Lung microvascular endothelial cell (primary cell): ENCODE results near the gene SYCN. TPM values are rescaled to one million over a fixed set of nuclear protein-coding genes. Genes with fewer than 3 reads are reported as not detected.

Source experiments
- DNase-seq, 2 donors: peaks; one replicate each; pipeline versions ENCODE4 v3.0.0 to v3.0.0-alpha.2; 2010; ENCODE audit warnings: low read depth in 2 of 2
- total RNA-seq: library from RNA; depleted of rRNA; stranded (reverse); fragments of >200 nt; gene quantifications from 2 replicates; pipeline ENCODE4 v1.2.1, GENCODE V29; 2014

Gene SYCN
- total RNA-seq, 1 donor from 2014 or later, result not detected

DNA sequence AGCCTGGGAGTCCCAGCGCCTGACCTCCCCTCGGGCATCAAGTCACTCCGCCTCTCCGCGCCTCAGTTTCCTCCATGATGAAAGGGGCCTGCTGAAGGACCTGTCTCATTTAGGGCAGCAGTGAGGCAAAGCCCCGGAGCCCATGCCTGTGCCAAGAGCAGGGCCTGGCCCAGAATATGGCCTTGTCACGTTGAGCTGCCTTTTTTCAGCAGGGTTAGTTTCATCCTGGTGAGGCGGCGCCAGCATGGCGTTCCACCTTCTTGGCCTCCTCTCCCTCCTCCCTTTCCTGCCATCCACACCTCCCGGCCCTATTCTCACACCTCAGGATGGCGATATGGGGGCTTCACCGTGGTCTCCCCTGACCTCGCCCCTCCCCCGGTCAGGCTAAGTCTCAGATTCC, 48.3 kb downstream of the SYCN start:
- DNase-seq, result no peak

DNA sequence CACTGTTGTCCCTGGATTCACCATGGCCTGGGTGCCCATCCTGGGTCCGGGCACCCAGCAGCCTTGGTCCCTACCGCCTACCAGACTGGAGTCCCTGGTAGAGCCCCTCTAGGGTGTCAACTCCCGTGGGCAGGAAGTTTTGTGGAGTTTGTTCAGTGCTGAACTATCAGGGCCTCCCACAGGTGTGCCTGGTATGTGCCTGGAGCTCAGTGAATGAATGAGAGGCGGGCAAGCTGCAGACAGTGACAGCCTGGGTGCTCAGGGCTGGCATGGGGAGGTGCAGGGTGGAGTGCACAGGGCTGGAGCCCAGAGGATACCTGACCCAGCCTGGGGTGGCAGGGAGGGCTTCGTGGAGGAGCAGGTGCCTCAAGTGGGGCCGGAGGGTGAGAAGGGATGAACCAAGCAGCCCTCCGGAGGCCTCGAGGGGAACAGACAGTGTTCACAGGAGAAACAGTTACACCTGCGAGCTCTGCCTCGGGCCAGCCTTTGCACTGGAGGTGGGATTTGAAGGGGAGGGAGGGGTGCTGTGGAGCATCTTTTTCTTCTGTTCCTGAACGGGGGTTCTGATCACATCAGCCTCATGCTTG, 48.9 kb downstream of the SYCN start:
- DNase-seq, result no peak

DNA sequence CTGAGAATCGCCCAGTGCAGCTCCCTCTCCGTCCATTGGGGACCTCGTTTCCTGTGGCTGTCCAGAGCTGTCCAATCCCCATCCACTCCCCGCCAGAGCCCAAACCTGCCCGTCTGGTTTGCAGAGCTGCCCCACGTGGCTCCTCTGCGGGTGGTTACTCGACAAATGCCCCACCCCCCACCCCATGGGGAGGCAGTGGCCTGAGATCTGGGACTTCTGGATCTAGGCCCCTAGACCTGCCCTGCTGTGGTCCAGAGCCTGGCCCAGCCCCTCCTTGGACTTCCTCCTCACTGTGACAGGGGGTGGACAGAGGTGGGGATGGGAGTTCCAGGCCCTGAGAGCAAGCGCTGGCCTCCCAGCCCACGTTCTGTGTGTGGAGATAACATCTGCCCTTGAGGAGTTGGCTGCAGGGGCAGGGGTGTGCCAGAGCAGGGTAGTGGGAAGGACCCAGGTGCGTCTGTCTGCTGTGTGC, 49.4 kb downstream of the SYCN start:
- peak; percentile 20 to 34 for DNase-seq

DNA sequence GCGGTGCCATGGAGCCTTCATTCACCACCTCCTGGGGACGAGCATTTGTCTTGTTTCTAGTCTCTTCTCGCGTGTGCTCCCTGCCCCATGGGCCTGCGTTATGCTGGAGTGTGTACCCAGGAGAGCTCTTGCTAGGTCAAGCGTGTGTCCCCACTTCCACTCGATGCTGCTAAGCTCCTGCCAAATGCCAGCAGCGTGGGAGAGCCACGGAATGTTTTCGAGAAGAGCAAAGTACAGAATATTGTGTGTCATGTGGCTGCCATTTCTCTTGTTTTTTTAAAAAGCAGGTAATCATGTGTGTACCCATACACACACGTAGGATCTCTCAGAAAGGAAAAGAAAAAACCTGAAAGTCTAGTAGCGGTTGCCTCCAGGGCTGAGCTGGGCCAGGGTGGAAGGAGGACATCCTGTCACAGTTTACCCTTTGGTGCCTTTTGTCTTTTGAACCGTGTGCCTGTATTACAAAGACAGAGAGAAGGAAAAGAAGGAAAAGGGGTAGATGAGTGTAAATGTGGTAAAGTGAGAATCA, 49.9 kb downstream of the SYCN start:
- no peak for DNase-seq

Other genes starting within 250 kb of the SYCN start
- gene FBXO17, start 228.5 kb downstream of the SYCN start, total RNA-seq, result 17.0 and 20.0 TPM in 2 replicates
- gene FBXO27, start 171.7 kb downstream of the SYCN start, total RNA-seq, result 0.44 and 0.79 TPM in 2 replicates
- not detected in 2 replicates for gene ACP7, start 119.9 kb downstream of the SYCN start, total RNA-seq
- gene PAK4, start 78.5 kb downstream of the SYCN start, total RNA-seq, result 2.6 and 3.1 TPM in 2 replicates
- not detected in 2 replicates for gene NCCRP1, start 7.3 kb downstream of the SYCN start, total RNA-seq
- gene IFNL3, start 40.7 kb upstream of the SYCN start, total RNA-seq, result not detected in 2 replicates
- not detected in 2 replicates for gene IFNL4, start 44.6 kb upstream of the SYCN start, total RNA-seq
- not detected in 2 replicates for gene IFNL2, start 64.1 kb upstream of the SYCN start, total RNA-seq
- gene IFNL1, start 92.1 kb upstream of the SYCN start, total RNA-seq, result not detected in 2 replicates
- gene LRFN1, start 116.6 kb upstream of the SYCN start, total RNA-seq, result 0.44 and 0.60 TPM in 2 replicates
- 173 and 220 TPM in 2 replicates for gene GMFG, start 131.8 kb upstream of the SYCN start, total RNA-seq
- gene SAMD4B, start 138.2 kb upstream of the SYCN start, total RNA-seq, result 20.7 and 21.8 TPM in 2 replicates
- 20.5 and 23.6 TPM in 2 replicates for gene PAF1, start 186.8 kb upstream of the SYCN start, total RNA-seq
- gene MED29, start 187.1 kb upstream of the SYCN start, total RNA-seq, result 11.1 and 13.5 TPM in 2 replicates
- 0.44 and 4.0 TPM in 2 replicates for gene ZFP36, start 202.6 kb upstream of the SYCN start, total RNA-seq
- 10.1 and 10.5 TPM in 2 replicates for gene PLEKHG2, start 208.4 kb upstream of the SYCN start, total RNA-seq
- 200 and 211 TPM in 2 replicates for gene RPS16, start 231.7 kb upstream of the SYCN start, total RNA-seq
- gene SUPT5H, start 241.3 kb upstream of the SYCN start, total RNA-seq, result 26.6 and 39.3 TPM in 2 replicates